HG02759 (cell line): ENCODE results near the gene MIS12.

Experiments used
- ATAC-seq: cut with Tn5 transposase; IDR thresholded peaks from one replicate; pipeline ENCODE4 v1.9.1; 2021; ENCODE audit warnings: mild to moderate bottlenecking, moderate library complexity; ENCODE audit not compliant: unreplicated experiment

Gene MIS12

DNA sequence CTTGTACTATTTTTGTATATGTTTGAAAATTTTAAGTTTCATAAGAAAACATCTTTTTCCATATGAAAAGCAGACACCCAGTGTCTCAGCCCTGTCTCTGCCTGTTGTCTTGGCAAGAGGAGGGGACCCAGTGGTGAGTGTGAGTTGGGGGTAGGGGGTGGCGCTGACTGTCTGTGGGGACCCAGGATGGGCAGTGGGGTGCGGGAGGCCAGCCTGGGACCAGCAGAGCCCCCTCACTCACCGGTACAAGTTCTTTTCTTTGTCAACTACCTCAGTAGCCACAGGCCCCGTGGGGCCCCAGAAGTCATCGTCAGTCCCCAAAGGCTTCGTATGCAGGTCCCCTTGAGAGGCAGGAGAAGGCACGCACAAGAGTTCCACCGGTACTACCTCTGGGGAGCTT, 46.2 kb downstream of the MIS12 start:
- ATAC-seq: no peak

GRCh38 chr17:5533486-5534315, 47.3 kb downstream of the MIS12 start:
- no peak for ATAC-seq

DNA sequence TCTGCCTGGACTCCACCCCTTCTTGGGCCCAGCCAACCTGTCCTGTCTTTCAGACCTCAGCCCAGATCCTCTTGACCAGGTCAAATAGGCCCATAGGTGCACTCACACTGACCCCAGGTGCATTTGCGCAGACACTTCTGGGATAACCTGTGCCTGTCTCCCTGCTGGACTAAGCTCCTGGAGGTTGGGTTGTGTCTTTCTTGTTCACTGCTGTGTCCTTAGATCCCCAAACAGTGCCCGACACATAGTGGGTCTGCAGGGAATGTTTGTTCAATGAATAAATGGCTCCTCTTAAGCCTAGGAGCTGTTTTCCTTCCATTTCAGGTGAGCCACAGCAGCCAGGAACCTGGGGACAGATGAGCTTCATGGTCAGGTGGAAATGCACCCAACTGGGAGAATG, 49.1 kb downstream of the MIS12 start:
- ATAC-seq: no peak

GRCh38 chr17:5536866-5537650, 50.7 kb downstream of the MIS12 start:
- ATAC-seq: no peak

DNA sequence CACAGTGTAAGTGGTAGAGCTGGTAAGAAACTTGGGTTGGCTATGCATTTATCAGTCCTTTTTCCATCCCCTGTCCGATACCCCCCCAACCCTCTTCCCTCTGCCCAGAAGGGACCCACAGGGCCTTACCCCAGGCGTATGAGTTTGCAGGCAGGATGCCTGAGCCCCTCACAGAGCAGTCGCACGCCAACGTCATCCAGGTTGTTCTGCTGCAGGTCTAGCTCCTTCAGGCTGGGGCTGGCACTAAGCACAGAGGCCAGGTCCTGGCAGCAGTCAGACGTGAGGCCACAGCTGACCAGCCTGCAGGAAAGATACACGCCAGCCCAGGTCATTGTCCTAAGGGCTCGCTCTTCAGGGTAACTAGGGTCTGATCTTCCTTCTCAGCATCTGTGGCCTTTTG, 52.9 kb downstream of the MIS12 start:
- ATAC-seq: no peak

- no peak for ATAC-seq
Observed at GRCh38 chr17:5540321-5540720, 54.0 kb downstream of the MIS12 start.
